Measurements from ENCODE around the gene SLC35G2.

GRCh38 chr3:136856665-136857064, 37.7 kb downstream of the SLC35G2 start:
- TF ChIP-seq CTCF (IDR thresholded peaks at IDR 0.05) (no peak), ZFX (IDR thresholded peaks at IDR 0.05; ENCODE audit: borderline replicate concordance) (no peak)

Data from 22Rv1 (cell line).